ENCODE measurements around the gene GABRG3. TPM values are rescaled to one million over a fixed set of nuclear protein-coding genes. Genes with fewer than 3 reads are reported as not detected.
A peak's percentile ranks its signal among the peaks of the same experiment; 100 is the strongest.

The GABRG3 gene
- total RNA-seq, 2 donors from 2014 or later, result not detected

- H3K27me3 Mint-ChIP-seq, result no peaks in the 10 kb centered on the region
- no peak overlapping the region for H3K4me3 Mint-ChIP-seq
Observed at GRCh38 chr15:27293607-27294006, 322.6 kb downstream of the GABRG3 start.

GRCh38 chr15:27317736-27318135 lies 346.8 kb downstream of the GABRG3 start:
- no peaks in the 10 kb centered on the region for H3K27me3 Mint-ChIP-seq
- H3K4me3 Mint-ChIP-seq, result no peak overlapping the region
- H3K4me1 Mint-ChIP-seq (ENCODE audit: low read depth in 2 of 2), result no peaks in the 10 kb centered on the region
- DNase-seq (ENCODE audit: low spot score), result no peak
- H3K9me3 Mint-ChIP-seq, result peaks cover 17% of the 10 kb centered on the region
- no peak overlapping the region for H3K27ac Mint-ChIP-seq
- H3K36me3 Mint-ChIP-seq, result no peaks in the 10 kb centered on the region
- ATAC-seq, result no peak

More at GRCh38 chr15:27293607-27294006, 322.6 kb downstream of the GABRG3 start:
- Mint-ChIP-seq H3K36me3 (no peaks in the 10 kb centered on the region), H3K27ac (no peak overlapping the region), H3K4me1 (ENCODE audit: low read depth in 2 of 2) (no peaks in the 10 kb centered on the region), H3K9me3 (peaks cover 16% of the 10 kb centered on the region)
- ATAC-seq, result no peak
- DNase-seq (ENCODE audit: low spot score), result no peak

- H3K4me3 Mint-ChIP-seq, result no peak overlapping the region
- no peak for DNase-seq (ENCODE audit: low spot score)
- H3K36me3 Mint-ChIP-seq, result no peaks in the 10 kb centered on the region
- H3K4me1 Mint-ChIP-seq (ENCODE audit: low read depth in 2 of 2), result no peaks in the 10 kb centered on the region
- H3K9me3 Mint-ChIP-seq, result peaks cover 10% of the 10 kb centered on the region
- H3K27ac Mint-ChIP-seq, result no peak overlapping the region
- no peak for ATAC-seq
- H3K27me3 Mint-ChIP-seq, result no peaks in the 10 kb centered on the region
Observed at GRCh38 chr15:27323801-27324200, 352.8 kb downstream of the GABRG3 start.

GRCh38 chr15:27324886-27325615 lies 354.1 kb downstream of the GABRG3 start:
- H3K27me3 Mint-ChIP-seq, result no peaks in the 10 kb centered on the region
- H3K4me1 Mint-ChIP-seq (ENCODE audit: low read depth in 2 of 2), result no peaks in the 10 kb centered on the region
- no peak overlapping the region for H3K27ac Mint-ChIP-seq
- DNase-seq (ENCODE audit: low spot score), result no peak
- ATAC-seq, result no peak
- no peaks in the 10 kb centered on the region for H3K36me3 Mint-ChIP-seq
- H3K9me3 Mint-ChIP-seq, result peaks cover 4% of the 10 kb centered on the region
- H3K4me3 Mint-ChIP-seq, result no peak overlapping the region

- ATAC-seq (no peak), DNase-seq (ENCODE audit: low spot score) (no peak)
- no peaks in the 10 kb centered on the region for H3K27me3 Mint-ChIP-seq
- H3K4me3 Mint-ChIP-seq, result no peak overlapping the region
- no peaks in the 10 kb centered on the region for H3K4me1 Mint-ChIP-seq (ENCODE audit: low read depth in 2 of 2)
- H3K36me3 Mint-ChIP-seq, result no peaks in the 10 kb centered on the region
- no peak overlapping the region for H3K27ac Mint-ChIP-seq
- no peaks in the 10 kb centered on the region for H3K9me3 Mint-ChIP-seq
Observed at GRCh38 chr15:27327467-27328025, 356.6 kb downstream of the GABRG3 start.

- Mint-ChIP-seq H3K27me3 (no peaks in the 10 kb centered on the region), H3K4me1 (ENCODE audit: low read depth in 2 of 2) (no peaks in the 10 kb centered on the region), H3K4me3 (no peak overlapping the region), H3K36me3 (no peaks in the 10 kb centered on the region), H3K27ac (no peak overlapping the region), H3K9me3 (no peaks in the 10 kb centered on the region)
- DNase-seq (ENCODE audit: low spot score) (no peak), ATAC-seq (no peak)
Observed at GRCh38 chr15:27328186-27328585, 357.2 kb downstream of the GABRG3 start.

- H3K4me1 Mint-ChIP-seq (ENCODE audit: low read depth in 2 of 2), result no peaks in the 10 kb centered on the region
- H3K27ac Mint-ChIP-seq, result no peak overlapping the region
- DNase-seq (ENCODE audit: low spot score), result no peak
- H3K36me3 Mint-ChIP-seq, result no peaks in the 10 kb centered on the region
- no peak for ATAC-seq
- no peaks in the 10 kb centered on the region for H3K27me3 Mint-ChIP-seq
- no peak overlapping the region for H3K4me3 Mint-ChIP-seq
- no peaks in the 10 kb centered on the region for H3K9me3 Mint-ChIP-seq
Observed at GRCh38 chr15:27328608-27329007, 357.6 kb downstream of the GABRG3 start.

GRCh38 chr15:27330326-27330725 lies 359.3 kb downstream of the GABRG3 start:
- H3K4me1 Mint-ChIP-seq (ENCODE audit: low read depth in 2 of 2), result no peaks in the 10 kb centered on the region
- ATAC-seq (no peak), DNase-seq (ENCODE audit: low spot score) (no peak)
- H3K9me3 Mint-ChIP-seq, result peaks cover 1% of the 10 kb centered on the region
- H3K27ac Mint-ChIP-seq, result no peak overlapping the region
- H3K36me3 Mint-ChIP-seq, result no peaks in the 10 kb centered on the region
- no peak overlapping the region for H3K4me3 Mint-ChIP-seq
- no peaks in the 10 kb centered on the region for H3K27me3 Mint-ChIP-seq

- H3K27ac Mint-ChIP-seq, result no peak overlapping the region
- no peak overlapping the region for H3K4me3 Mint-ChIP-seq
- peaks cover 6% of the 10 kb centered on the region for H3K9me3 Mint-ChIP-seq
- H3K36me3 Mint-ChIP-seq, result no peaks in the 10 kb centered on the region
- no peak for DNase-seq (ENCODE audit: low spot score)
- no peak for ATAC-seq
- H3K4me1 Mint-ChIP-seq (ENCODE audit: low read depth in 2 of 2), result no peaks in the 10 kb centered on the region
- H3K27me3 Mint-ChIP-seq, result no peaks in the 10 kb centered on the region
Observed at GRCh38 chr15:27336676-27337075, 365.7 kb downstream of the GABRG3 start.

- Mint-ChIP-seq H3K4me1 (ENCODE audit: low read depth in 2 of 2) (no peaks in the 10 kb centered on the region), H3K27me3 (no peaks in the 10 kb centered on the region), H3K9me3 (peaks cover 9% of the 10 kb centered on the region), H3K4me3 (no peak overlapping the region), H3K36me3 (no peaks in the 10 kb centered on the region), H3K27ac (no peak overlapping the region)
- ATAC-seq (peak in 1 of 2 donors; percentile 6), DNase-seq (ENCODE audit: low spot score) (no peak)
Observed at GRCh38 chr15:27339138-27339537, 368.2 kb downstream of the GABRG3 start.

GRCh38 chr15:27341780-27342343 lies 370.9 kb downstream of the GABRG3 start:
- Mint-ChIP-seq H3K27ac (no peak overlapping the region), H3K27me3 (no peaks in the 10 kb centered on the region), H3K9me3 (peaks cover 10% of the 10 kb centered on the region), H3K36me3 (no peaks in the 10 kb centered on the region), H3K4me3 (no peak overlapping the region), H3K4me1 (ENCODE audit: low read depth in 2 of 2) (no peaks in the 10 kb centered on the region)
- DNase-seq (ENCODE audit: low spot score) (no peak), ATAC-seq (no peak)

GRCh38 chr15:27342991-27343390 lies 372.0 kb downstream of the GABRG3 start:
- Mint-ChIP-seq H3K4me1 (ENCODE audit: low read depth in 2 of 2) (no peaks in the 10 kb centered on the region), H3K9me3 (peaks cover 10% of the 10 kb centered on the region), H3K27ac (no peak overlapping the region), H3K4me3 (no peak overlapping the region), H3K27me3 (no peaks in the 10 kb centered on the region), H3K36me3 (no peaks in the 10 kb centered on the region)
- ATAC-seq (no peak), DNase-seq (ENCODE audit: low spot score) (no peak)

GRCh38 chr15:27352136-27352535 lies 381.2 kb downstream of the GABRG3 start:
- Mint-ChIP-seq H3K27me3 (no peaks in the 10 kb centered on the region), H3K9me3 (no peaks in the 10 kb centered on the region), H3K27ac (no peak overlapping the region), H3K4me3 (no peak overlapping the region), H3K36me3 (no peaks in the 10 kb centered on the region), H3K4me1 (ENCODE audit: low read depth in 2 of 2) (no peaks in the 10 kb centered on the region)
- DNase-seq (ENCODE audit: low spot score), result no peak
- no peak for ATAC-seq

- Mint-ChIP-seq H3K27me3 (no peaks in the 10 kb centered on the region), H3K27ac (no peak overlapping the region), H3K36me3 (no peaks in the 10 kb centered on the region), H3K9me3 (no peaks in the 10 kb centered on the region), H3K4me3 (no peak overlapping the region), H3K4me1 (ENCODE audit: low read depth in 2 of 2) (no peaks in the 10 kb centered on the region)
- DNase-seq (ENCODE audit: low spot score), result no peak
- no peak for ATAC-seq
Observed at GRCh38 chr15:27353856-27354255, 382.9 kb downstream of the GABRG3 start.
